Measurements from ENCODE around the gene CXCL10. TPM values are rescaled to one million over a fixed set of nuclear protein-coding genes. Genes with fewer than 3 reads are reported as not detected.

CXCL10 gene
- total and polyA plus RNA-seq, 9 of the 15 experiments (the other 6 are each of a cell fraction or from before 2014, with no cell fraction given): 0.06 to 0.18 (median 0.08) TPM; not detected in 6

GRCh38 chr4:76067652-76068286 is 44.5 kb upstream of the CXCL10 start (continued):
- TF ChIP-seq IFI16 (CRISPR knock-in tag; IDR thresholded peaks at IDR 0.05) (no peak), RBM25 (IDR thresholded peaks at IDR 0.05; ENCODE audit: low read depth, low read length, severe bottlenecking) (no peak), POLR2H (tag; IDR thresholded peaks at IDR 0.05; ENCODE audit: low read depth) (0 out of 2 replicates have a peak, but pooled peaks have one; percentile 23)

- no peaks in the 10 kb centered on the region for H3K27me3 ChIP-seq (ENCODE audit: control insufficient read depth in 2 of 2, insufficient read depth in 2 of 2, low read length in 2 of 2)
- DNase-seq (ENCODE audit: extremely low read depth in 1 of 4, low spot score in 3 of 4) (no peak), ATAC-seq (no peak), FAIRE-seq (no peak)
- ChIA-PET CTCF (ENCODE audit: low intra/inter-chr PET ratio) (interaction anchor here (0.7 to 1.9 kb wide), 3 partner anchors 68 to 225 kb away, joined by 3 to 10 read pairs (median 4); no protein-coding TSS in a partner anchor), POLR2A (no interaction called here)
- no TSS peak for BruUV-seq (replicated peaks)
- H3K79me2 ChIP-seq (ENCODE audit: control insufficient read depth, insufficient read depth, low read length): no peaks in the 10 kb centered on the region
- H3K9me1 ChIP-seq (ENCODE audit: control insufficient read depth, insufficient read depth, low read length): no peaks in the 10 kb centered on the region
- in situ Hi-C loops (cut with MboI) (loop anchor here (5.0 kb wide), 1 partner anchor 69 kb away; no protein-coding TSS in a partner anchor), intact Hi-C loops (cut with micrococcal nuclease) (loop anchor here (2.0 to 5.0 kb wide), 3 partner anchors 20 to 169 kb away; no protein-coding TSS in a partner anchor)
- 34% methylated on average over 3 of the region's 3 CpGs for WGBS (ENCODE audit: insufficient coverage, low coverage, missing lambda C conversion rate)
- no peaks in the 10 kb centered on the region for H3K9me3 ChIP-seq (replicated peaks; ENCODE audit: control insufficient read depth, insufficient read depth, low read depth, low read length)
- H3K36me3 ChIP-seq (ENCODE audit: control insufficient read depth, insufficient read depth, low read length): no peaks in the 10 kb centered on the region
- no peaks in the 10 kb centered on the region for H3K4me1 ChIP-seq (replicated peaks in 1 of 2; ENCODE audit: control insufficient read depth in 2 of 2, insufficient read depth in 2 of 2, low read length in 2 of 2)
- no peak overlapping the region for H3K4me3 ChIP-seq
- H3K4me2 ChIP-seq (ENCODE audit: insufficient read depth, low read length): no peak overlapping the region
- H3K9ac ChIP-seq (ENCODE audit: insufficient read depth in 1 of 2, low read depth in 2 of 2, low read length in 2 of 2): no peak overlapping the region
- H4K20me1 ChIP-seq (replicated peaks; ENCODE audit: control insufficient read depth, insufficient read depth, low read length): no peaks in the 10 kb centered on the region
- no peak overlapping the region for H2AFZ ChIP-seq (ENCODE audit: low read depth, low read length)
- H3K27ac ChIP-seq (ENCODE audit: extremely low read depth, low read depth, low read length): no peak overlapping the region
- TF ChIP-seq MTA3 (IDR thresholded peaks at IDR 0.05; ENCODE audit: borderline replicate concordance) (no peak), MAFF (IDR thresholded peaks at IDR 0.05; ENCODE audit: low read length) (no peak), SP2 (IDR thresholded peaks at IDR 0.05; ENCODE audit: extremely low read depth, low read depth, low read length, poor library complexity, severe bottlenecking) (no peak), ADNP (tag; IDR thresholded peaks at IDR 0.05) (no peak), ZNF449 (CRISPR knock-in tag; IDR thresholded peaks at IDR 0.05) (no peak), ZNF143 (CRISPR knock-in tag; IDR thresholded peaks at IDR 0.05) (no peak), HDAC8 (tag; IDR thresholded peaks at IDR 0.05) (no peak), ETS2 (tag; IDR thresholded peaks at IDR 0.05; ENCODE audit: borderline replicate concordance, poor library complexity, severe bottlenecking) (no peak), HMG20B (CRISPR knock-in tag; IDR thresholded peaks at IDR 0.05) (no peak), PBX2 (CRISPR knock-in tag; IDR thresholded peaks at IDR 0.05; ENCODE audit: low read depth) (no peak), PBX2 (tag; conservative IDR thresholded peaks at IDR 0.05; ENCODE audit: low read depth) (no peak), MIER1 (IDR thresholded peaks at IDR 0.05; ENCODE audit: low read depth) (no peak)
- TF ChIP-seq, protein P1, sequence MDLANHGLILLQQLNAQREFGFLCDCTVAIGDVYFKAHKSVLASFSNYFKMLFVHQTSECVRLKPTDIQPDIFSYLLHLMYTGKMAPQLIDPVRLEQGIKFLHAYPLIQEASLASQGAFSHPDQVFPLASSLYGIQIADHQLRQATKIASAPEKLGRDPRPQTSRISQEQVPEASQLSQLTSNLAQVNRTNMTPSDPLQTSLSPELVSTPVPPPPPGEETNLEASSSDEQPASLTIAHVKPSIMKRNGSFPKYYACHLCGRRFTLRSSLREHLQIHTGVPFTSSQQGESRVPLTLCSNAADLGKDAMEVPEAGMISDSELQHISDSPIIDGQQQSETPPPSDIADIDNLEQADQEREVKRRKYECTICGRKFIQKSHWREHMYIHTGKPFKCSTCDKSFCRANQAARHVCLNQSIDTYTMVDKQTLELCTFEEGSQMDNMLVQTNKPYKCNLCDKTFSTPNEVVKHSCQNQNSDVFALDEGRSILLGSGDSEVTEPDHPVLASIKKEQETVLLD (IDR thresholded peaks at IDR 0.05): no peak
Measured at GRCh38 chr4:76066546-76066945, 43.2 kb upstream of the CXCL10 start.

All from K562 (cell line).